GM21367 (cell line): ENCODE data around the gene ARHGAP6.
"Not testable (repeated sequence)": the region's sequence is repeated elsewhere in the genome, so short reads cannot be mapped to it uniquely, and the experiment has no call there.

Experiments used
- ATAC-seq: cut with Tn5 transposase; IDR thresholded peaks from one replicate; pipeline ENCODE4 v1.9.1; 2021; ENCODE audit not compliant: unreplicated experiment

The ARHGAP6 gene

DNA sequence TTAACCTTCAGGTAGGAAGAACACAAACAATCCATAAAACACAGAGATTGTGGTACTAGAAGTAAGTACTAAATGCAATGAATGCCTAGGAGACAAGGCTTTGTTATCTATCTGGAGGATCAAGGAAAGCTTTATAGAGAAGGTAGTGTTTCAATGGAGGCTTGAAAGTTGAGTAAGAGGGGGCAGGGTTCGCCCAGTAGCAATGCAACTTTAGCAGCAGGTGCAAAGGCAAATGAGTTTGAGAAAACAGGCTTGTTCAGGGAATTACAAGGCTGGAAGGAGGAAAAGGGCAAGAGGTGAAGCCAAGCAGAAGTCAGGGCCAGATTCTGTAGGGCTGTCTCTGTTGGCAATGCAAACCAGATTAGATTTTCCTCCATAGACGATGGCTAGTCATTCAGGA, 408.0 kb downstream of the ARHGAP6 start:
- ATAC-seq = no peak

- ATAC-seq = no peak
Measured at GRCh38 chrX:11257290-11257689, 408.4 kb downstream of the ARHGAP6 start.

GRCh38 chrX:11254417-11255109, 411.2 kb downstream of the ARHGAP6 start:
- ATAC-seq = no peak

DNA sequence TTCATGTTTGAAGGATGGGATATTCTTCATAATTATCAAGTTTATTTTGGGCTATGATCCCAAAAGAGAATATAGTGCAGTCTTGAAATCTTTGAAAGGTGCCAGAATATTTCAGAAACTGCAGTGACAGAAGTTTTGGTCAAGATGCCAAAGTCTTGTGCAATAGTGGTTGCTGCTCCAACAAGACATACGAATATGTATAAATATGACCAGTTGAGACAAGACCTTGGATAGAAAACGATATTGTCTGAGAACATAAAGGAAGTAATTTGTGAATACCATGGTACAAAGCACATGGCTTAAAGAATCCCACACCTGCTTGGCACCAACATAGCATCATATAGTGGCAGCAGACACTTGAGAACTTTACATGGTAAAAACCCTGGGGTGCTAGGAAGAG, 421.1 kb downstream of the ARHGAP6 start:
- ATAC-seq = no peak

- no peak for ATAC-seq
Measured at GRCh38 chrX:11242704-11243103, 423.0 kb downstream of the ARHGAP6 start.

GRCh38 chrX:11241720-11242119, 424.0 kb downstream of the ARHGAP6 start:
- ATAC-seq = no peak

DNA sequence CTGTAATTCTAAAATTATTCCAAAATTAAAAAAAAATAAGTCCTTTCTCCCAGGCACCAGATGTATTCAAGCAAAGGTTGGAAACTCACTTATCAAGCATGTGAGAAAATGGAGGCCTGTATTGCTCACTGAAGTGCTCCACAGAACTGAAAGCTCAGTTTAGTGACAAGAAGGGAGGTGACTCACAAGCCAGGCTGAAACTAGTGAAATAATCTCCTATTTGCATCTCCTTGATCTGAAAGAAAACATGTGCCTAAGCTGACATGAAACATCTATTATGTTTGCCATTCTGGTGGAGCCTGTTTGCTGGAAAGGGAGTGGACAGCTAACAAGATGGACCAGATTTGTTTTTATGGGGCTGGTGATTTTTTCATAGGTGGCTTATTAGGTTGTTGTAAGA, 426.5 kb downstream of the ARHGAP6 start:
- peak; percentile 84 for ATAC-seq

DNA sequence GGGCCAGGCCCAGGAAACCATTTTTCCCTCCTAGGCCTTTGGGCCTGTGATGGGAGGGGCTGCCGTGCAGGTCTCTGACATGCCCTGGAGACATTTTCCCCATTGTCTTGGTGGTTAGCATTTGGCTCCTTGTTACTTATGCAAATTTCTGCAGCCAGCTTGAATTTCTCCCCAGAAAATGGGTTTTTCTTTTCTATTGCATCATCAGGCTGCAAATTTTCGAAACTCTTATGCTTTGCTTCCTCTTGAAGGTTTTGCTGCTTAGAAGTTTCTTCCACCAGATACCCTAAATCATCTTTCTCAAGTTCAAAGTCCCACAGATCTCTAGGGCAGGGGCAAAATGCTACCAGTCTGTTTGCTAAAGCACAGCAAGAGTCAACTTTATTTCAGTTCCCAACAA, 430.3 kb downstream of the ARHGAP6 start:
- not testable (repeated sequence) for ATAC-seq

DNA sequence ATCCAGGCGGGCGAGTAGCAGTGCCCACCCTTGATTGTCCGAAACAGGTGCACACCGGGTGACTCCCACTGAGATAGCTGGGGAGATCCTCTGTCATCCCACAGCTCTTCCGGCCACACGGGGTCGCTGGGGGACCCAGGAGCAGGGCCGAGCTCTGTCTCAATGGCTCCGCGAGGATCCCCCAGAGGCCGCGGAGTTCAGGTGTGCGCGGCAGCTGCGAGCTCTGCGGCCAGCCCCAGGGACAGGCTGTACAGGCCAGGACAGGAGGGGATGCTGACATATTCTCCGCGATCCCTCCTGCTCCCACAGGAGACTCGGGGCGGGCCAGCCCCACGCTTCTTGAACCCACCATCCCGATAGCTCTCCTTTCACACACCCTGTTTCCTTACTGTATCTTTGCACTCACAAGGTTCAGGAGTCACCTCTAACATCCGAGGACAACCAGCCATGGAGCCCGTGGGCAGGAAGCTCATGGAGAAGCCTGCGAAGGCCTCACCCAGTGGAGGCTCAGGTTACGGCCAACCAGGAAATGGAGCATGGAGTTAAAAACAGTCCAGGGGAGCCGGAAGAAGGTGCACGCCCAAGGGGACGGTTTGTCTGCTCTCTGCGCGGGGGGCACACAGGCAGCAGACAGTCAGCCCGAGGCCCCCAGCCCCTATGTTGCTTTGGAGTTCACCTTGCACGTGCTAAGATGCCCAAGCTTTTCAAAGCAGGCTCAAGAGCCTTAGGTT, 450.4 kb downstream of the ARHGAP6 start:
- ATAC-seq = no peak

DNA sequence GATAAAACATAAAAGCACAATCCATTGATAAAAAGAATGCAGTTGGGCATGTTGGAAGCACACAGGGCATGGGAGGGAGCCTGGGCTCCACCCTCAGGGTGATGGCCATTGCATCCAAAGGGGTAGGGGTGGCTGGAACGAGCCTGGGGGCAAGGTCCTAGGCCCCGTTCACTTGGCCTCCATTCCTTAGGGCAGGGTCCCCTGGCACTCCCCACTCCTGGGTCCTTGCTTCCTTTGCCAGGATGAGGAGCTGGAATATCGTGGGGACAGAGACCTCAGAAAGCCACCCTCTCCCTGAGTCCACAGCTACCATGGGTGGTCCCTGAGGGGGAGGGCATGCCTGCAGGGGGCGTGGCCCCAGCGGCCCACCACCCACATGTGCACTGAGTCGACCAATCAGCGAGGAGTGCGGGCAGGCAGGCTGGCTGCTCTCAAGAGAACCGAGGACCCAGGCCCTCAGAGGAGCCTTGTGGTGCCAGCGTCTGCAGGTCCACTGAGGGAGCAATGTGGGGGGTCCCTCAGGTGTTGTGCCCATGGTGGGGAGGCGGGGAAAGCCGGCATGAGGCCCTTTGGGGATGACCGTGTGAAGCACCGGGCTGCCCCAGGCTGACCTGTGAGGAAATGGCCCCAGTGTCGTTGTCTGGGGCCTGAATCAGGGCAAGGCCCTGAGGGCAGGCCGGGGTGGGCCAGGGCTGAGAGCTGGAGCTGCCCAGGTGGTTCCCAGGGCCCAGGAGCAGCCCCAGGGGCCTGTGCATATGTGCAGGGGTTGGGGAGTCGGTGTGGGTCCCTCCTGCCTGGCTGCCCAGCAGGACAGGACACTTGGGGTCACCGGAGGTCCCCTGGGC, 451.2 kb downstream of the ARHGAP6 start:
- ATAC-seq = no peak

GRCh38 chrX:11212741-11213140, 453.0 kb downstream of the ARHGAP6 start:
- no peak for ATAC-seq

DNA sequence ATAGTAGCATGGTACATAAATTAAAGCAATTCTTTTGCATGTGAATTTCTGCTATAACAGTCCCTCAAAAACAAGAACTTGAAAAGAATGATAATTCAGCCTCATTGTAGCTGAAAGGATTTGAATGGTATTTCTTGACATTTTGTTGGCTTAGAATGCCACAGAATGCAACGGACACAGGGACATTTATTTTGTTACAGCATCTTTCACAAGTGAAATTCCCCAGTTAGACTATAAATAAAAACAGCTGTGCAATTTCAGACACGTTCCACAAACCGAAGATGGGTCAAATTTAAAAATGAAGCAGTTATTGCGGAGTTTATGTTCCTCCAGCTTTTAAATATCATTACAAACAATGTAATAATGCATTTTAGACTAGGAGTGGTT, 455.3 kb downstream of the ARHGAP6 start:
- ATAC-seq = no peak

DNA sequence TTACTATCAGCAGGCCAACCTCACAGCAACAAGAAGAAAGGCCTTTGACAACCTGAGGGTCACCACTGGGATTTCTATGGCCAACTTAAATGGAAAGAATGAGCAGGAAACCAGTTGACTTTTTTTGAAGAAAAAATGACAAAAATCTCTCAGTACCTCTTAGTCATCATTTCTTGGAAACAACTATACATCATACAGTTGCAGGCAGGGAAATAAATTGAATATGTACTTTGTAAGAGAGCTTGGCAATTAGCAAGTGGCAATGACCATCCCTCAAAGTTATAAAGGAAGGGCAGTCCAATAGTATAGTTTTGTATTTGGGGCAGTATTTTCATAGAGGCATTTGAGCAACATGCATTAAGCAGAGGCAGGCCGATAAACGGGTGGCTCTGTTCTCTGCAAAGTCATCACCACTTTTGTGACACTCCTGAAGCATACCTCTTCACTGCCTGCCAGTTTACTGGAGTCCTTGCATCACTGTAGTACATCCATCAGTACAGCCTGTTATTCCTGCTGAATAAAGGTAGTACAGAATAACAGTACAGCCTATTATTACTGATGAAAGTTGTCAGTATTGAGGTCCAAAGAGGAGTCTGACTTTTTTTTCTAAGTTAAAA, 455.8 kb downstream of the ARHGAP6 start:
- ATAC-seq = no peak

DNA sequence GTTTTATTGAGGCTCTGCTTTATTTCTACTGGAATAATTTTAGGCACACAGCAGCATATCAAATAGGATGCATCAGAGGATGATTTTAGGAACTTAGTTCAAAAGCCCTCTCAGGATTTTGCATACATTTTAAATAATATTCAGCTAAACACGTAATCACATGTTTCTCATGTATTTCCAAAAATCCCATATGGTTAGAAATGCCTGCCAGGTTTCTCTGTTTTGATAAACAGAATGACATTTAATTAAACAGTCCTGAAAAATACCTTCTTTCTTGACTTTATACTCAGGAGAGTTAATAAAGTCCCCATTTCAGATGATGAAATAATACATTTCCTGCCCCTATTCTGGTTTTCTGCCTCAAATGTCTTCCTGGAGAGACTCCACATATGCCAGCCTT, 459.0 kb downstream of the ARHGAP6 start:
- ATAC-seq = no peak

GRCh38 chrX:11205796-11206195, 459.9 kb downstream of the ARHGAP6 start:
- ATAC-seq = no peak

- no peak for ATAC-seq
Measured at GRCh38 chrX:11197671-11198070, 468.0 kb downstream of the ARHGAP6 start.

GRCh38 chrX:11196476-11196875, 469.2 kb downstream of the ARHGAP6 start:
- ATAC-seq = no peak

GRCh38 chrX:11193035-11193469, 472.7 kb downstream of the ARHGAP6 start:
- no peak for ATAC-seq

- ATAC-seq = no peak
Measured at GRCh38 chrX:11190745-11191510, 474.8 kb downstream of the ARHGAP6 start.

- no peak for ATAC-seq
Measured at GRCh38 chrX:11189097-11189496, 476.6 kb downstream of the ARHGAP6 start.

- no peak for ATAC-seq
Measured at GRCh38 chrX:11188664-11189063, 477.1 kb downstream of the ARHGAP6 start.
